Endodermal cell (in vitro differentiated cells): ENCODE results near the gene RAPGEF2. TPM values are rescaled to one million over a fixed set of nuclear protein-coding genes. Genes with fewer than 3 reads are reported as not detected.
A peak's percentile ranks its signal among the peaks of the same experiment; 100 is the strongest.

Experiments
- DNase-seq: peaks from one replicate; pipeline ENCODE4 v3.0.0-alpha.2; 2017
- H3K27ac ChIP-seq: 2 replicates; pipeline ENCODE4 v1.5.1; 2013; ENCODE audit warnings: mild to moderate bottlenecking, low read depth, low read length, moderate library complexity
- H3K27me3 ChIP-seq: 2 replicates; pipeline ENCODE4 v1.6.1; 2013; ENCODE audit warnings: mild to moderate bottlenecking, low read length, moderate library complexity; ENCODE audit not compliant: insufficient read depth, control insufficient read depth, poor library complexity, severe bottlenecking
- H3K36me3 ChIP-seq: 2 replicates; pipeline ENCODE4 v1.7.0; 2013; ENCODE audit warnings: mild to moderate bottlenecking, low read length, moderate library complexity; ENCODE audit not compliant: control insufficient read depth, insufficient read depth
- H3K4me1 ChIP-seq: one replicate; pipeline ENCODE4 v1.7.0; 2013; ENCODE audit warnings: low read length; ENCODE audit not compliant: control insufficient read depth, insufficient read depth
- H3K4me3 ChIP-seq: 2 replicates; pipeline ENCODE4 v1.5.1; 2013; ENCODE audit warnings: mild to moderate bottlenecking, low read length, moderate library complexity
- H3K9ac ChIP-seq: 2 replicates; pipeline ENCODE4 v1.6.1; 2013; ENCODE audit warnings: mild to moderate bottlenecking, low read length, moderate library complexity; ENCODE audit not compliant: poor library complexity, severe bottlenecking; ENCODE audit errors: extremely low read depth
- H3K9me3 ChIP-seq: 2 replicates; pipeline ENCODE4 v1.6.1; 2013; ENCODE audit warnings: mild to moderate bottlenecking, low read length, moderate library complexity; ENCODE audit not compliant: control insufficient read depth
- H3K27ac Mint-ChIP-seq: 2 replicates; pipeline ENCODE4 v1.8.0; 2020; ENCODE audit warnings: mixed read lengths
- H3K27me3 Mint-ChIP-seq: 2 replicates; pipeline ENCODE4 v1.8.0; 2021; ENCODE audit warnings: mild to moderate bottlenecking, mixed read lengths; ENCODE audit not compliant: insufficient read depth
- H3K36me3 Mint-ChIP-seq: 2 replicates; pipeline ENCODE4 v1.8.0; 2020; ENCODE audit warnings: low read depth, mixed read lengths
- H3K4me1 Mint-ChIP-seq: 2 replicates; pipeline ENCODE4 v1.8.0; 2020; ENCODE audit warnings: mixed read lengths
- H3K4me3 Mint-ChIP-seq: 2 replicates; pipeline ENCODE4 v1.8.0; 2020; ENCODE audit warnings: mild to moderate bottlenecking, moderate library complexity, mixed read lengths
- H3K9me3 Mint-ChIP-seq: 2 replicates; pipeline ENCODE4 v1.8.0; 2020; ENCODE audit warnings: mild to moderate bottlenecking, mixed read lengths
- CTCF ChIP-seq: fragments of 200-600 bp; sonication (generic); conservative IDR thresholded peaks from 2 replicates; pipeline ENCODE4 v1.5.0; 2021; ENCODE audit warnings: antibody characterized with exemption, mild to moderate bottlenecking
- WGBS, 2 experiments: methylation state at CpG; one replicate each; pipeline versions ENCODE4 v1.1.5 to v1.1.7; 2013; ENCODE audit warnings: missing lambda C conversion rate in 2 of 2, mixed read lengths in 1 of 2; ENCODE audit not compliant: insufficient coverage in 1 of 2, insufficient read length in 1 of 2; 5-methylcytosine and 5-hydroxymethylcytosine counted together
- total RNA-seq, 2 donors: library from RNA; stranded (reverse); fragmentation: NEBNext Ultra II Directional in 1 of 2; extraction: Animal tissue kit (Norgen Biotek cat#: 25700) in 1 of 2; gene quantifications; 2 replicates in 1 of 2; 3 replicates in 1 of 2; pipeline ENCODE4 v1.2.1, GENCODE V29; 2021

Gene RAPGEF2
- total RNA-seq, 2 donors from 2014 or later: 63.4 to 78.2 TPM

GRCh38 chr4:159284733-159285132, 181.9 kb downstream of the RAPGEF2 start:
- peaks cover 20% of the 10 kb centered on the region for H3K36me3 Mint-ChIP-seq
- TF ChIP-seq CTCF: no peak

GRCh38 chr4:159287767-159288166, 184.9 kb downstream of the RAPGEF2 start:
- no peak overlapping the region for H3K4me3 ChIP-seq
- no peaks in the 10 kb centered on the region for H3K27me3 ChIP-seq
- Mint-ChIP-seq H3K4me3 (no peak overlapping the region), H3K27me3 (no peaks in the 10 kb centered on the region), H3K36me3 (peaks cover 12% of the 10 kb centered on the region), H3K4me1 (peaks cover 17% of the 10 kb centered on the region), H3K27ac (no peak overlapping the region), H3K9me3 (no peaks in the 10 kb centered on the region)
- 100% methylated on average over 1 of the region's 1 CpG; no CpG with 5 or more reads in 1 of the 2 experiments for WGBS, 2 experiments
- no peaks in the 10 kb centered on the region for H3K9me3 ChIP-seq
- no peak for TF ChIP-seq CTCF
- H3K9ac ChIP-seq: no peak overlapping the region
- DNase-seq: no peak
- H3K27ac ChIP-seq: no peak overlapping the region
- H3K4me1 ChIP-seq: no peaks in the 10 kb centered on the region
- H3K36me3 ChIP-seq: no peaks in the 10 kb centered on the region

More at GRCh38 chr4:159284733-159285132, 181.9 kb downstream of the RAPGEF2 start:
- Mint-ChIP-seq H3K4me1 (peaks cover 27% of the 10 kb centered on the region), H3K27ac (peak overlapping the region; percentile 92), H3K27me3 (no peaks in the 10 kb centered on the region), H3K4me3 (no peak overlapping the region), H3K9me3 (no peaks in the 10 kb centered on the region)
- Histone ChIP-seq H3K4me3 (no peak overlapping the region), H3K36me3 (no peaks in the 10 kb centered on the region), H3K9ac (no peak overlapping the region), H3K27me3 (no peaks in the 10 kb centered on the region), H3K4me1 (peaks cover 4% of the 10 kb centered on the region), H3K9me3 (no peaks in the 10 kb centered on the region), H3K27ac (no peak overlapping the region)
- WGBS, 2 experiments: 94% methylated on average over 3 to 6 of the region's 6 CpGs
- DNase-seq: no peak

- Histone ChIP-seq H3K27ac (no peak overlapping the region), H3K27me3 (no peaks in the 10 kb centered on the region), H3K9ac (no peak overlapping the region), H3K36me3 (no peaks in the 10 kb centered on the region), H3K4me3 (no peak overlapping the region), H3K4me1 (no peaks in the 10 kb centered on the region), H3K9me3 (no peaks in the 10 kb centered on the region)
- Mint-ChIP-seq H3K4me1 (peaks cover 9% of the 10 kb centered on the region), H3K9me3 (no peaks in the 10 kb centered on the region), H3K27ac (no peak overlapping the region), H3K36me3 (peaks cover 10% of the 10 kb centered on the region), H3K4me3 (no peak overlapping the region), H3K27me3 (no peaks in the 10 kb centered on the region)
- TF ChIP-seq CTCF: no peak
- DNase-seq: no peak
- 94 to 100% methylated on average over 1 to 3 of the region's 3 CpGs for WGBS, 2 experiments
These were observed 186.8 kb downstream of the RAPGEF2 start for GRCh38 chr4:159289682-159290081.
